C4-2B (cell line): ENCODE results near the gene RPL36A.

ENCODE experiments used
- H3K27ac ChIP-seq: fragments of 450-650 bp; 2 replicates; pipeline ENCODE4 v1.5.1; 2017
- ZFX ChIP-seq: fragments of 450-650 bp; IDR thresholded peaks from 2 replicates; pipeline ENCODE4 v1.6.1; 2017
- TF ChIP-seq, protein P1 (sequence below): fragments of 450-650 bp; conservative IDR thresholded peaks from 2 replicates; pipeline ENCODE4 v1.5.1; 2017; ENCODE audit warnings: mild to moderate bottlenecking

RPL36A gene

DNA sequence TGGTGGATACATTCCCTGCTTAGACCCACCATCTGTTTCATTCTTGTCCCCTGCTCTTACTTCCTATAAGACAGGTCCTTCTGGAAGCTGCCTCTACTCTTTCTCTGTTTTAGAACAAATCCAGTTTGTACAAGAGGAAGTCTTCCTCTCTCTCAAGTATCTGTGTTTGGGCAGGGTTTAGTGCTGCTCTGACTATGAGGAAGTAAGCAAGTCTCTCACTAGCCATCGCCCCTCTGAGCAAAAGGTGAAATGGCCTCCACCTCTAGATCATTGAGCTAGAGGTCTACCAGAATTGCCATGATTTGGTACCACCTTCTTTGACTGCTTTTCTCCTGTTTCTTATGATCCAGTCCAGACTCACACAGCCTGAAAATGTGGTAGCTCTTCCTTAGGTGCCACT, 13.3 kb upstream of the RPL36A start:
- TF ChIP-seq, protein P1, sequence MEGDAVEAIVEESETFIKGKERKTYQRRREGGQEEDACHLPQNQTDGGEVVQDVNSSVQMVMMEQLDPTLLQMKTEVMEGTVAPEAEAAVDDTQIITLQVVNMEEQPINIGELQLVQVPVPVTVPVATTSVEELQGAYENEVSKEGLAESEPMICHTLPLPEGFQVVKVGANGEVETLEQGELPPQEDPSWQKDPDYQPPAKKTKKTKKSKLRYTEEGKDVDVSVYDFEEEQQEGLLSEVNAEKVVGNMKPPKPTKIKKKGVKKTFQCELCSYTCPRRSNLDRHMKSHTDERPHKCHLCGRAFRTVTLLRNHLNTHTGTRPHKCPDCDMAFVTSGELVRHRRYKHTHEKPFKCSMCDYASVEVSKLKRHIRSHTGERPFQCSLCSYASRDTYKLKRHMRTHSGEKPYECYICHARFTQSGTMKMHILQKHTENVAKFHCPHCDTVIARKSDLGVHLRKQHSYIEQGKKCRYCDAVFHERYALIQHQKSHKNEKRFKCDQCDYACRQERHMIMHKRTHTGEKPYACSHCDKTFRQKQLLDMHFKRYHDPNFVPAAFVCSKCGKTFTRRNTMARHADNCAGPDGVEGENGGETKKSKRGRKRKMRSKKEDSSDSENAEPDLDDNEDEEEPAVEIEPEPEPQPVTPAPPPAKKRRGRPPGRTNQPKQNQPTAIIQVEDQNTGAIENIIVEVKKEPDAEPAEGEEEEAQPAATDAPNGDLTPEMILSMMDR = no peak
- TF ChIP-seq ZFX = no peak
- H3K27ac ChIP-seq = no peak overlapping the region

DNA sequence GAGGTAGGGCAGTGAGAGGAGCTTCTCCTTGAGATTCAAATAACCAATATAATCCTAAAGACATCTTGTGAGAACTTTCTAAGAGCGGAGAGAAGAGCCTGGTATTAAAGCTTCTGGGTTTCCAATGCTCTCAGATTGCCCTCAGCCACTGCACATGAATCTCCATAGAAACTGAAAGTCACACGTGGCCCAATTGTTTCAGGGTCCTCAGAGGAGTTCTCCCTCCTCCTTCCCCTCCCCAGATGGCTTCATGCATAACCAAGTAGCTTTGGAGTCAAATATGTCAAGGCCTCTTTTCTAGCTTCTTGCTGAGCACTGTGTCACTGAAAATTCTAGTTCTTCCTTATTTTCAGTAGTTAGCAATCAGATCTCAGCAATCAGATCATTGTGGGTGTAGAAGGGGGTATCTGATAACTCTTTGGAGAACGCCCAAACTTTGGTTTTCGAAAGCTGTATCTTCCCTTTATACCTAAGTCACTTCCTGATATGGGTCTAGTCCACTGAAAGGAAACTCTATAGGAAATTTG, 7.1 kb upstream of the RPL36A start:
- H3K27ac ChIP-seq = no peak overlapping the region
- TF ChIP-seq, protein P1 = no peak
- TF ChIP-seq ZFX = no peak

- no peak overlapping the region for H3K27ac ChIP-seq
Measured at GRCh38 chrX:101385026-101385684, 5.7 kb upstream of the RPL36A start.

DNA sequence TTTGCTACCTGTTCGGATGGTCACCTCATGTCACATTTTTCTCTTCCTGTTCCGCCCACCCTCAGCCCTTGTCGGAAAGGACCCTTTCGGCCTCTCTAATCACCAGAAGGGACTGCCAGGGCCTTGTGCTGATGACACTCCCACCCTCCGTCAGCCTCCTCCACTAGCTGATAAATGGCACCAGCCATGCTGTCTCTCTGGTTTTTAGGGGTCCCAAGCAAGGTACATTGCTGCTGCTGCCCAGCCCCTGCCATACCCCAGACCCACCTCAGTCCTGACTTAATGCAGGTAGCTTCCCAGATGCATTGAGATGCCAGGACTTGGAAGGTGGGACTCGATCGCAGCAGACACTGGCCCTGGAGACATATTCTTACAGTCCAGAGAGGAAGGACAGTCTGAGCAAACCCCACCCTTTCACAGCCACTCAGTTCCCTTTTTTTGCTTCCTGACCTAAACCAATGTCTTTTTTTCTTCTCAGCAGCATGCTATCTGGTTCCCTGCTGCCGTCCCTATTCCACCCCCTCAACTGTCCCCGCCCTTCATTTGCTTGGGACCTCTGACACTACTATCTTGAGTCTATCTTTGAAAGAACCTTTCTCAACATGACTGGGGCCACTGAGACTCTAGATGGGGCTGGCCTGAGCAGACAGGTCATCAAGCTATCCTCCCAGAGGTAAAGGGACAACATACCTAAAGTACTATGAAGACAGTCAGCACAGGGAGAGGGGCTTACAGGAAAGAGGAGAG, 4.8 kb upstream of the RPL36A start, which contains the start of gene BTK:
TSS of gene BTK (minus strand) at position 397 of the 747 bp plus-strand sequence. CDS start 10,907 bp downstream, outside the sequence.
- no peak for TF ChIP-seq ZFX
- no peak within 1 kb of the TSS for H3K27ac ChIP-seq

More at GRCh38 chrX:101385026-101385684, 5.7 kb upstream of the RPL36A start:
- TF ChIP-seq, protein P1 = no peak
- TF ChIP-seq ZFX = no peak

GRCh38 chrX:101386542-101386885, 4.3 kb upstream of the RPL36A start:
- H3K27ac ChIP-seq = no peak overlapping the region
- no peak for TF ChIP-seq ZFX
- TF ChIP-seq, protein P1 = no peak

DNA sequence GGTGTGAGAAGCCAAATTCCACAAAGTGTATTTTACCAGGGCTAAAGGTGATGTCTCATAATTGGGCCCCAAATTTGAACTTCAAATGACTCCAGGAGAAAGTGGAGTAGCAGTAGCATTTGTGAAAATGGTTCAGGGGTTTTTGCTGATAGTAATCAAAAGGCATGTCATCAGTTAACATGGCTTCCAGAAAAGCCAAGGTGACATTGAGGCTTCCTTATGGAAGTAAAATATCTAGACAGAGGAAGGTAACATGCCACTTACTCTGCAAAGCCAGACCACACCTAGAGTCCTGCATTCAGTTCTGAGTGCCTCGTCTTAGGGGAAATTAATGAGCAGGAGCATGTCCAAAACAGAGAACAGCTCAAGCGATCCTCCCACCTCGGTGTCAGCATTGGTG, 2.2 kb upstream of the RPL36A start:
- TF ChIP-seq, protein P1 = no peak
- no peak for TF ChIP-seq ZFX
- H3K27ac ChIP-seq = no peak overlapping the region

DNA sequence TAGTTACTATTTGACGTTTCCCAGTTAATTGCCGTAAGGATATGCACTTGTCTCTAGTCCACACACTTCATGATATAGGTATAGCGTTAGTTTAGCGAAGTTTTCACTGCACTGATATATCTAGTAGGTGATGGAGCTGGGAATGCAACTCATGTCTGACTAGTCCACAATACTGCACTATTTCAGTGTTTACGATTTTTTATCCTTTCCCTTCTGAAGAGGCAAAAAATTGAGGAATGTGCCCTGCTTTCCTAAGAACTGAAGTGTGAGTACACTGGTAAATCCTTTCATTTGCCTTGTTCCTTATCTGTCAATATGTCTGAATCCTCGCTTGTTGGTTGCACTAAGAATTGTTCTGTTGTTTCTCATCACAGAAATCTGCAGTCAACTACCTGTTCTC, 1.0 kb downstream of the RPL36A start:
- H3K27ac ChIP-seq = peak overlapping the region; percentile 87; the same call in 1 of the 2 replicates
- TF ChIP-seq, protein P1 = no peak
- TF ChIP-seq ZFX = no peak
